SU-DHL-6 (cell line): ENCODE data around the gene FKBP5.

Experiments
- EZH2phosphoT487 ChIP-seq: fragments of 200-600 bp; sonication (generic), shearing (Covaris generic); conservative IDR thresholded peaks from 2 replicates; pipeline ENCODE4 v1.6.1; 2018; ENCODE audit warnings: mild to moderate bottlenecking, antibody characterized with exemption, low read length, moderate library complexity, mixed read lengths
- TF ChIP-seq, protein P1 (sequence below): fragments of 200-600 bp; sonication (generic); IDR thresholded peaks from one replicate; pipeline ENCODE4 v1.5.1; 2017; ENCODE audit warnings: antibody characterized with exemption, mild to moderate bottlenecking, low read length, moderate library complexity; ENCODE audit not compliant: insufficient read depth, poor library complexity, severe bottlenecking

DNA sequence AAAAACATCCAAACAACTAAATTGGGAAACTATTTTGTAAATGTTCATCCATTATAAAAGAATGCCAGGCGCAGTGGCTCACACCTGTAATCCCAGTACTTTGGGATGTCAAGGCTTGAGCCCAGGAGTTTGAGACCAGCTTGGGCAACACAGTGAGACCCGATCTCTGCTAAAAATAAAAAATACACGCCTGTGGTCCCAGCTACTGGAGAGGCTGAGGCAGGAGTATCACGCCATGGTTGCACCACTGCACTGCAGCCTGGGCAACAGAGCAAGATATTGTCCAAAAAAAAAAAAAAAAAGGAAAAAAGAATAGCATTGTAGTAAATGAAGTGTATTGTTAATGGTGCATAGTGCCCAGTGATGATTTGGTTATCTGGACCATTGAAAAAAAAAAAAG is 38.7 kb downstream of the FKBP5 start:
- TF ChIP-seq, protein P1, sequence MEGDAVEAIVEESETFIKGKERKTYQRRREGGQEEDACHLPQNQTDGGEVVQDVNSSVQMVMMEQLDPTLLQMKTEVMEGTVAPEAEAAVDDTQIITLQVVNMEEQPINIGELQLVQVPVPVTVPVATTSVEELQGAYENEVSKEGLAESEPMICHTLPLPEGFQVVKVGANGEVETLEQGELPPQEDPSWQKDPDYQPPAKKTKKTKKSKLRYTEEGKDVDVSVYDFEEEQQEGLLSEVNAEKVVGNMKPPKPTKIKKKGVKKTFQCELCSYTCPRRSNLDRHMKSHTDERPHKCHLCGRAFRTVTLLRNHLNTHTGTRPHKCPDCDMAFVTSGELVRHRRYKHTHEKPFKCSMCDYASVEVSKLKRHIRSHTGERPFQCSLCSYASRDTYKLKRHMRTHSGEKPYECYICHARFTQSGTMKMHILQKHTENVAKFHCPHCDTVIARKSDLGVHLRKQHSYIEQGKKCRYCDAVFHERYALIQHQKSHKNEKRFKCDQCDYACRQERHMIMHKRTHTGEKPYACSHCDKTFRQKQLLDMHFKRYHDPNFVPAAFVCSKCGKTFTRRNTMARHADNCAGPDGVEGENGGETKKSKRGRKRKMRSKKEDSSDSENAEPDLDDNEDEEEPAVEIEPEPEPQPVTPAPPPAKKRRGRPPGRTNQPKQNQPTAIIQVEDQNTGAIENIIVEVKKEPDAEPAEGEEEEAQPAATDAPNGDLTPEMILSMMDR = no peak
- TF ChIP-seq EZH2phosphoT487 = no peak
